ENCODE measurements around the gene ENPP3. TPM values are rescaled to one million over a fixed set of nuclear protein-coding genes. Genes with fewer than 3 reads are reported as not detected.

ENPP3 gene
- total and polyA plus RNA-seq, 7 donors = 0.14 to 5.9 (median 1.1) TPM

- Histone ChIP-seq H3K9me3 (no peaks in the 10 kb centered on the region), H3K27ac (no peak overlapping the region), H3K4me3 (no peak overlapping the region), H3K4me1 (no peaks in the 10 kb centered on the region), H3K27me3 (no peaks in the 10 kb centered on the region), H3K36me3 (no peaks in the 10 kb centered on the region)
- 76 to 92% methylated on average over 4 of the region's 4 CpGs for WGBS, 2 donors
- no peak for DNase-seq
- intact Hi-C loops (cut with DNase I) = no loop called here
- no peak for TF ChIP-seq POLR2A (IDR thresholded peaks at IDR 0.05)
- TF ChIP-seq EP300 (IDR thresholded peaks at IDR 0.05) = no peak
- TF ChIP-seq, protein P1, sequence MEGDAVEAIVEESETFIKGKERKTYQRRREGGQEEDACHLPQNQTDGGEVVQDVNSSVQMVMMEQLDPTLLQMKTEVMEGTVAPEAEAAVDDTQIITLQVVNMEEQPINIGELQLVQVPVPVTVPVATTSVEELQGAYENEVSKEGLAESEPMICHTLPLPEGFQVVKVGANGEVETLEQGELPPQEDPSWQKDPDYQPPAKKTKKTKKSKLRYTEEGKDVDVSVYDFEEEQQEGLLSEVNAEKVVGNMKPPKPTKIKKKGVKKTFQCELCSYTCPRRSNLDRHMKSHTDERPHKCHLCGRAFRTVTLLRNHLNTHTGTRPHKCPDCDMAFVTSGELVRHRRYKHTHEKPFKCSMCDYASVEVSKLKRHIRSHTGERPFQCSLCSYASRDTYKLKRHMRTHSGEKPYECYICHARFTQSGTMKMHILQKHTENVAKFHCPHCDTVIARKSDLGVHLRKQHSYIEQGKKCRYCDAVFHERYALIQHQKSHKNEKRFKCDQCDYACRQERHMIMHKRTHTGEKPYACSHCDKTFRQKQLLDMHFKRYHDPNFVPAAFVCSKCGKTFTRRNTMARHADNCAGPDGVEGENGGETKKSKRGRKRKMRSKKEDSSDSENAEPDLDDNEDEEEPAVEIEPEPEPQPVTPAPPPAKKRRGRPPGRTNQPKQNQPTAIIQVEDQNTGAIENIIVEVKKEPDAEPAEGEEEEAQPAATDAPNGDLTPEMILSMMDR (IDR thresholded peaks at IDR 0.05) = no peak
- no peak for TF ChIP-seq POLR2AphosphoS5 (IDR thresholded peaks at IDR 0.05)
Measured at GRCh38 chr6:131765804-131766135, 128.7 kb downstream of the ENPP3 start.

GRCh38 chr6:131766631-131767030 lies 129.5 kb downstream of the ENPP3 start:
- no peaks in the 10 kb centered on the region for H3K4me1 ChIP-seq
- H3K36me3 ChIP-seq = no peaks in the 10 kb centered on the region
- 81 to 82% methylated on average over 2 of the region's 2 CpGs for WGBS, 2 donors
- H3K27me3 ChIP-seq = no peaks in the 10 kb centered on the region
- intact Hi-C loops (cut with DNase I) = no loop called here
- no peak overlapping the region for H3K4me3 ChIP-seq
- no peak overlapping the region for H3K27ac ChIP-seq
- no peak for DNase-seq
- H3K9me3 ChIP-seq = no peaks in the 10 kb centered on the region
- TF ChIP-seq, protein P1 (IDR thresholded peaks at IDR 0.05) = no peak
- TF ChIP-seq POLR2AphosphoS5 (IDR thresholded peaks at IDR 0.05) (no peak), EP300 (IDR thresholded peaks at IDR 0.05) (no peak), POLR2A (IDR thresholded peaks at IDR 0.05) (no peak)

- Histone ChIP-seq H3K36me3 (no peaks in the 10 kb centered on the region), H3K27me3 (no peaks in the 10 kb centered on the region), H3K27ac (no peak overlapping the region), H3K4me1 (no peaks in the 10 kb centered on the region), H3K4me3 (no peak overlapping the region), H3K9me3 (no peaks in the 10 kb centered on the region)
- WGBS, 2 donors = 93 to 94% methylated on average over 1 of the region's 1 CpG
- TF ChIP-seq, protein P1 (IDR thresholded peaks at IDR 0.05) = no peak
- TF ChIP-seq POLR2AphosphoS5 (IDR thresholded peaks at IDR 0.05) (no peak), EP300 (IDR thresholded peaks at IDR 0.05) (no peak), POLR2A (IDR thresholded peaks at IDR 0.05) (no peak)
- no peak for DNase-seq
- intact Hi-C loops (cut with DNase I) = no loop called here
Measured at GRCh38 chr6:131768964-131769363, 131.9 kb downstream of the ENPP3 start.

DNA sequence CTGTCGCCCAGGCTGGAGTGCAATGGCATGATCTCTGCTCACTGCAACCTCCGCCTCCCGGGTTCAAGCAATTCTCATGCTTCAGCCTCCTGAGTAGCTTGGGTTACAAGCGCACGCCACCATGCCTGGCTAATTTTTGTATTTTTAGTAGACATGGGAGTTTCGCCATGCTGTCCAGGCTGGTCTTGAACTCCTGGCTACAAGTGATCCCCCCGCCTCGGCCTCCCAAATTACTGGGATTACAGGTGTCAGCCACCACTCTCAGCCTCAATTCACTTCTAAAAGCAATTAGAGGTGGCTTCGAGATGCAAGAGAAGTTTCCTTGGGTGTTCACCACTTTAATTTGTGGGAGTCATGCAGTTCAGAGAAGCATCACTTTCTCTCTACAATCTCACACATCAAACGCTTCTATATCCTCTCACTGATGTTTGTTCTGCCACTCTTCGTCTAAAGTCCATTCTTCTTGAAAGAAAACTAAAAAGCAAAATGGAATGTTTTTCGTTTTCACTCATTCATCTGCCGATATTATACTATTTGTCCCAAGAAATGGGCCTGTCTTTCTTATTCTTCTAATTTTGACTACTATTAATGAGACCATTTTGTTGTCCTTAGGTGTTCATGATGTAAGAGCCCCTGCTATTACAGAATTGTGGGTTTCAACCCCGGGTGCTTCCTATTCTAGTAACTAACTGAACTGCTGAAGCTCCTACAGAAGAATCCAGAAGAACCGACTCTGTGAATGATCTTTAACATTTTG lies 132.5 kb downstream of the ENPP3 start:
- H3K4me1 ChIP-seq = no peaks in the 10 kb centered on the region
- H3K27ac ChIP-seq = no peak overlapping the region
- TF ChIP-seq EP300 (IDR thresholded peaks at IDR 0.05) (no peak), POLR2A (IDR thresholded peaks at IDR 0.05) (no peak), POLR2AphosphoS5 (IDR thresholded peaks at IDR 0.05) (no peak)
- TF ChIP-seq, protein P1 (IDR thresholded peaks at IDR 0.05) = no peak
- intact Hi-C loops (cut with DNase I) = no loop called here
- H3K9me3 ChIP-seq = no peaks in the 10 kb centered on the region
- H3K36me3 ChIP-seq = no peaks in the 10 kb centered on the region
- WGBS, 2 donors = 89 to 90% methylated on average over 15 of the region's 15 CpGs
- H3K4me3 ChIP-seq = no peak overlapping the region
- DNase-seq = no peak
- no peaks in the 10 kb centered on the region for H3K27me3 ChIP-seq

GRCh38 chr6:131770776-131771175 lies 133.7 kb downstream of the ENPP3 start:
- Histone ChIP-seq H3K27ac (no peak overlapping the region), H3K9me3 (no peaks in the 10 kb centered on the region), H3K4me3 (no peak overlapping the region), H3K27me3 (no peaks in the 10 kb centered on the region), H3K36me3 (no peaks in the 10 kb centered on the region), H3K4me1 (no peaks in the 10 kb centered on the region)
- intact Hi-C loops (cut with DNase I) = no loop called here
- DNase-seq = no peak
- no peak for TF ChIP-seq EP300 (IDR thresholded peaks at IDR 0.05)
- no peak for TF ChIP-seq POLR2A (IDR thresholded peaks at IDR 0.05)
- TF ChIP-seq, protein P1 (IDR thresholded peaks at IDR 0.05) = no peak
- no peak for TF ChIP-seq POLR2AphosphoS5 (IDR thresholded peaks at IDR 0.05)
- 85 to 92% methylated on average over 1 of the region's 1 CpG for whole genome bisulfite sequencing, 2 donors

All from sigmoid colon (tissue), 7 donors.